Measurements from ENCODE around the gene NSRP1.
"Not testable (repeated sequence)": the region's sequence is repeated elsewhere in the genome, so short reads cannot be mapped to it uniquely, and the experiment has no call there.

The NSRP1 gene

GRCh38 chr17:30117675-30118081 lies 1.1 kb downstream of the NSRP1 start:
- DNase-seq (ENCODE audit: low read depth in 2 of 2, low spot score in 1 of 2) = no peak

- not testable (repeated sequence) for DNase-seq (ENCODE audit: low read depth in 2 of 2, low spot score in 1 of 2)
Measured at GRCh38 chr17:30118635-30119034, 2.0 kb downstream of the NSRP1 start.

GRCh38 chr17:30124273-30124796 lies 7.7 kb downstream of the NSRP1 start:
- no peak for DNase-seq (ENCODE audit: low read depth in 2 of 2, low spot score in 1 of 2)

- DNase-seq (ENCODE audit: low read depth in 2 of 2, low spot score in 1 of 2) = no peak
Measured at GRCh38 chr17:30130121-30130520, 13.5 kb downstream of the NSRP1 start.

DNA sequence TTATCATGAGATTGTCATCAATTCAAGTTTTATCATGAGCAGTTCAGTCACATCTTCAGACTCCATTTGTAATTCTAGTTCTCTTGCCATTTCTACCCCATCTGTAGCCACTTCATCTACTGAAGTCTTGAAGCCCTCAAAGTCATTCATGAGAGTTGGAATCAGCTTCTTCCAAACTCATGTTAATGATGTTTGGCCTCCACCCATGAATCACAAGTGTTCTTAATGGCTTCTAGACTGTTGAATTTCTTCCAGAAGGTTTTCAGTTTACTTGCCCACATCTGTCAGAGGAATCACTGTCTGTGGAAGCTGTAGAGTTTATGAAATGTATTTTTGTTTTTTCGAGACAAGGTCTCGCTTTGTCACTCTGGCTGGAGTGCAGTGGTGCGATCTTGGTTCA lies 16.0 kb downstream of the NSRP1 start:
- DNase-seq (ENCODE audit: low read depth in 2 of 2, low spot score in 1 of 2) = no peak

DNA sequence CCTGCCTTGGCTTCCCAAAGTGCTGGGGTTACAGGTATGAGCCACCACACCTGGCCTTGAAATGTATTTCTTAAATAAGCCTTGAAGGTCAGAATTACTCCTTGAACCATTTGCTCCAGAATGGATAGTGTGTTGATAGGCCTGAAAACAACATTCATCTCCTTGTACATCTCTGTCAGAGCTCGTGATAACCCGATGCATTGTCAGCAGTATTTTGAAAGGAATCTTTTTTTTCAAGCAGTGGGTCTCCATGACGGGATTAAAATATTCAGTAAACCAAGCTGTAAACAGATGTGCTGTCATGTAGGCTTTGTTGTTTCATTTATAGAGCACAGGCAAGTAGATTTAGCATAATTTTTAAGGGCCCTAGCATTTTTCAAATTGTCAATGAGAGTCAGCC lies 16.6 kb downstream of the NSRP1 start:
- DNase-seq (ENCODE audit: low read depth in 2 of 2, low spot score in 1 of 2) = no peak

DNA sequence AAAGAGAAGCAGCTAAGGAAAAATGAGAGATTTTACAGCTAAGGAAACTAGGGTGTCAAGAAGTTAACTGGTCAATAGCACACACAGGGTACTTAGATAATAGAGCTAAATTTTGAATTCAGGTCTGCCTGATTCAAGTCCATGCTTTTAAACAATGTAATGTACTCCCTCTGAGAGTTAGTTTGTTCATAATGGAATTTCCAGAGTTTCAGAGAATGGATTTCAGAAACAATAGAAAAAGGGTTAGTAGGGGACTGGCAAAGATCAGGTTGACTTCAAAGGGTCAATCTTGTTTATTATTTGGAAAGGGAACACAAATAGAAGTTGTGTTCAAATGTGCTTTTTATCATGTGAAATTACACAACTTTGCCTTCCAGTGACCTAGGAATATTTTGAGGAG lies 17.9 kb downstream of the NSRP1 start:
- DNase-seq (ENCODE audit: low read depth in 2 of 2, low spot score in 1 of 2) = no peak

DNA sequence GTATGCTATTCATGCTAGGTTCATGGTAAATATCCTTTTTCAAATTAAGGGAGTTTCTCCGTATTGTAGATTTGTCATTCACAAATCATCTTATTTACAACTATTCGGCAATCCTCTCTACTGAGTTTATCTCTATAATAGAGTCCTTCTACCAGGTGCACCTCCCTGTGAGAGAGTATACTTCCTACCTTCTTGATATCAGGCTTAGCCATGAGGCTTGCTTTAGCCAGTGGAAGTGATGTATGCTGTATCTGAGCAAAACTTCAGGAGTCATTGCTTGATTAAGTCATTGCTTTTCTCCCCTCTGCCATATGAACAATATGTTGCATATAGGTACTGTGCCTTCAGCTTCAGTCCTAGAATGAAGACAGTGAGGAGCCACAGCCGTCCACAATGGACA lies 20.5 kb downstream of the NSRP1 start:
- DNase-seq (ENCODE audit: low read depth in 2 of 2, low spot score in 1 of 2) = no peak

GRCh38 chr17:30147860-30148259 lies 31.2 kb downstream of the NSRP1 start:
- not testable (repeated sequence) for DNase-seq (ENCODE audit: low read depth in 2 of 2, low spot score in 1 of 2)

- DNase-seq (ENCODE audit: low read depth in 2 of 2, low spot score in 1 of 2) = no peak
Measured at GRCh38 chr17:30148376-30148775, 31.8 kb downstream of the NSRP1 start.

DNA sequence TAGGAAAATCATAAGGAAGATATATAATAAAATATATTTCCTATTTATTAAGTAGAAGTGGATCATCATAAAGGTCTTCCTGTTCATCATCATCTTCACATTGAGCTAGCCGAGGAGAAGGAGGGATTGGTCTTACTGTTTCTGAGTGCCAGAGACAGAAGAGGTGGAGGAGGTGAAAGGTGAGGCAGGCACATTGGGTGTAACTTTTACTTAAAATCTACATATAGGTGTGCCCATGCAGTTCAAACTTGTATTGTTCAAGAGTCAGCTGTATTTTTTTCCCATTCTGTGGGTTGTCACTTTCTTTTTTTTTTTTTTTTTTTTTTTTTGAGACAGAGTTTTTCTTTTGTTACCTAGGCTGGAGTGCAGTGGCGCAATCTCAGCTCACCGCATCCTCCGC lies 34.9 kb downstream of the NSRP1 start:
- no peak for DNase-seq (ENCODE audit: low read depth in 2 of 2, low spot score in 1 of 2)

DNA sequence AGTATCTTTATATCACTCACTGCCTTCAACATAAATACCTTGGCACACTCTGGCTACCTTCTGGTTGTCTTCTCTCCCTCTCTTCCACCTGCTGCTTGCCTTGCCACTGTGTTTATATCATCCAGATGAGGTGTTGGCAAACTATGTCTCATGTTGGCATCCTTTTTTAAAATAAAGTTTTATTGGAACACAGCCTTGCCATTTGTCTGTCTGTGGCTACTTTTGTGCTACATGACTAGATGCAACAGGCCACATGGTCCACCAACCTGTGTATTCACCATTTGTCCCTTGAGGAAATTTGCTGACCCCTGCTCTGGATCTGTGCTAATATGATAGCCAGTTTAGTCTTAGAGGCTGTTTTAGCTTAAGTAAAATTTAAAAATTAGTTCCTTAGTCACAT lies 36.8 kb downstream of the NSRP1 start:
- no peak for DNase-seq (ENCODE audit: low read depth in 2 of 2, low spot score in 1 of 2)

GRCh38 chr17:30155389-30155788 lies 38.8 kb downstream of the NSRP1 start:
- no peak for DNase-seq (ENCODE audit: low read depth in 2 of 2, low spot score in 1 of 2)

GRCh38 chr17:30158896-30159625 lies 42.4 kb downstream of the NSRP1 start:
- DNase-seq (ENCODE audit: low read depth in 2 of 2, low spot score in 1 of 2) = no peak

GRCh38 chr17:30160419-30161172 lies 44.0 kb downstream of the NSRP1 start:
- DNase-seq (ENCODE audit: low read depth in 2 of 2, low spot score in 1 of 2) = no peak

DNA sequence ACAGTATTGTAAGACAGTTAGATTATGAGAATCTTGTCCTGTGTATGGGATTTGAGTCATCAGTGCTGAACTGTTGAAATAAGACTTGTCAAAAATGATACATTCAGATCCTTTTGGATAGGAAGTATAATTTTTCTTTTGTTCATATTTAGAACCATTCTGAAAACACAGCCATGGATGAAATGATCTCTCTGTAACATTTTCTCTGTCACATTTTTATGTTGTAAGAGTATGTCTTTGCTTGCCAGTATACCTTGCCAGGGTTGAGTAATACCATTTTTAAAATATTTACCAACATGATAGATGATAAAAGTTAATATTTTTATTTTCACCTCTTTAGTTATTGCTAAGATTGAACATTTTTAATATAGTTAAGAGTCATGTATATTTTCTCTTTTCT lies 45.0 kb downstream of the NSRP1 start:
- no peak for DNase-seq (ENCODE audit: low read depth in 2 of 2, low spot score in 1 of 2)

DNA sequence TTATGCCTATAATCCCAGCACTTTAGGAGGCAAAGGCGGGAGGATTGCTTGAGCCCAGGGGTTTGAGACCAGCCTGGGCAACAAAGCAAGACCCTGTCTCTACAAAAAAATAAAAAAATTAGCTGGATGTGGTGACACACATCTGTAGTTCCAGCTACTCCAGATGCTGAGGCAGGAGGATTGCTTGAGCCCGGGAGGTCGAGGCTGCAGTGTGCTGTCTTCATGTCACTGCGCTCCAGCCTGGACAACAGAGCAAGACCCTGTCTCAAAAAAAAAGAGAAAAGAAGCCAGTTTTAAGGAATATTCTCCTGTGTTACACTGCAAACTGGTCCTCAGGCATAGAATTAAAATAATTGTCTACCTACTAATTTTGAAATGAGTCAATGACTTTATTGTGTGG lies 47.9 kb downstream of the NSRP1 start:
- no peak for DNase-seq (ENCODE audit: low read depth in 2 of 2, low spot score in 1 of 2)

DNA sequence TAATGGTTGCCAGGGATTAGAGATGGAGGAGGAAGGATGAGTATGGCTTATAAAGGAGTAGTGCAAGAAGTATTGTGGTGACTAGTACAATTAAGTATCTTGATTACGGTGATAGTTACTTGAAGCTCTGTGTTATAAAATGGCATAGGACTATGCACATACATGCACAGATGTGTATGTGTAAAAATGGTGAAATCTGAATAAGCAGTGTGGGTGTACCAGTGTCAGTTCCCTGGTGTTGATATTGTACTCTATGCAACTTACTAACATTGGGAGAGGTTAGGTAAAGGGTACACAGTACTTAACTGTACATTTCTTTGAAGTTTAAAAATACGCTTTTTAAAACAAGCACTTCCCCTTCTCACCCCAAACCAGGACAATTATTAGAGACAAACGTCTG lies 48.5 kb downstream of the NSRP1 start:
- no peak for DNase-seq (ENCODE audit: low read depth in 2 of 2, low spot score in 1 of 2)

DNA sequence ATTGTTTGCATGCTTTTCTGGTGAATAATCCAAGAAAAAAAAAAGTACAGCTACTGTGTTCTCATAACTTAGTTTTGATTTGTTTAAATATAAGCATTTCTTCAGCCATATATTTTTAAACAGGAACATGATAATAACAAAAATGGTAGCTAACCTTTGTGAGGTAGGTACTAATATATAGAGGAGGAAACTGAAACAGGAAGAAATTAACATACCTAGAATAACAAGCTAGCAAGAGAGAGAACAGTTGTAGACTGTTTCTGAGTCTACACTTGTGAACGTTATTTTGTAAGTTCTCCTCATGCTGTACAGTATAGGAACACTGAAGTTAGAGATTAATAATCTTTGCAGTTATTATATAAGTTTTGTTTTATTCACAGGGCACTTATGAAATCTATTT lies 49.3 kb downstream of the NSRP1 start:
- no peak for DNase-seq (ENCODE audit: low read depth in 2 of 2, low spot score in 1 of 2)

GRCh38 chr17:30170415-30170987 lies 53.9 kb downstream of the NSRP1 start:
- no peak for DNase-seq (ENCODE audit: low read depth in 2 of 2, low spot score in 1 of 2)

DNA sequence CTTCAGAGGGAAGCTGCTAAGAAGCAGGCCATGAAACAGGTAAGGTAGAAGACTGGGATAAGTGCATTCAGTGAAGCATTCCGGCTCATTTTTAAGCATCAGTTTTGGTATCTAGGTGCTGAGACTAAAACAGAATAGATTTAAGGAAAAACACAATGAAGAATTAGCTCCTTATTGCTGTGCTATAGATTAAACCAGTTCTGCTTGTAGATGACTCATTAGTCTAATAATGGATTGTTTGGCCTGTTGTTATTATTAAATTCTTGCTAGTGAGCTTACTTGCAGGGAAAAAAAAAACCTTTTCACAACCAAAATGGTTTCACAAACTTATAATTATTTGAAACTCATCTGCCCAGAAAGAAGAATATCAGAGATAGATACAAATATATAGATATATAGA lies 55.9 kb downstream of the NSRP1 start:
- DNase-seq (ENCODE audit: low read depth in 2 of 2, low spot score in 1 of 2) = no peak

DNA sequence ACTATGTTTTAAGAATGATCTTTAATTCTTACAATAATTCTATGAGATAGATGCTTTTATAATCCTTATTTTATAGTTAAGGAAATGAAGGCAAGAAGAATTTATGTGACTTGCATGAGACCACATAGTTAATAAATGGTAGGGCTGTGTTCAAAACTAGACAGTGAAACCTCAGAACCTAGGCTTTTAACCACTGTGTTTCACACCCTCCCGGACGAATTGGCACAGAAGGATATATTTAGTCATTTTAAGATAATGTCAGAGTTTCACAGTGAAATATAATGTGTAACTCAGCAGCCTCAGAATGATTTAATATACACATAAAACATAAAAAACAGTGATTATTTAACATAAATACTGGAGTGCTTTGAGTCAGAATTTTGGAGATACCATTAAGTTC lies 57.0 kb downstream of the NSRP1 start:
- DNase-seq (ENCODE audit: low read depth in 2 of 2, low spot score in 1 of 2) = no peak
